PFSK-1 (cell line): ENCODE data around the gene KAZN.

Experiments
- POLR2AphosphoS5 ChIP-seq: IDR thresholded peaks from 2 replicates; pipeline ENCODE4 v1.6.1; 2012; ENCODE audit warnings: low read depth, mild to moderate bottlenecking, control low read depth, low read length, moderate library complexity
- REST ChIP-seq, 2 experiments: IDR thresholded peaks; 2 replicates each; pipeline versions ENCODE4 v1.6.1 to v1.8.0; 2011 to 2012; ENCODE audit warnings: low read depth in 2 of 2, low read length in 2 of 2, control low read depth in 1 of 2, inconsistent platforms in 1 of 2, mild to moderate bottlenecking in 1 of 2, moderate library complexity in 1 of 2; ENCODE audit not compliant: insufficient read depth in 1 of 2
- SIN3A ChIP-seq: IDR thresholded peaks from 2 replicates; pipeline ENCODE4 v1.6.1; 2012; ENCODE audit warnings: mild to moderate bottlenecking, low read length, moderate library complexity, borderline replicate concordance; ENCODE audit not compliant: insufficient read depth

GRCh38 chr1:15007842-15008241, 409.4 kb downstream of the KAZN start:
- TF ChIP-seq POLR2AphosphoS5 (no peak), SIN3A (no peak), REST (IDR thresholded peaks at IDR 0.05; ENCODE audit: insufficient read depth in 1 of 2, low read depth in 2 of 2, low read length in 2 of 2) (no peak)
